Stimulated activated CD8-positive, alpha-beta memory T cell treated with anti-CD3 and anti-CD28 coated beads, Interleukin-12 subunit alpha, Interleukin-12 subunit beta, amount 100 ng/mL, for 24 hours (primary cell): ENCODE results near the gene SLIT3.

Experiments used
- DNase-seq: peaks from one replicate; pipeline ENCODE4 v3.0.0-alpha.2; 2020; ENCODE audit errors: extremely low read depth

Gene SLIT3

GRCh38 chr5:168887931-168888330 is 413.0 kb downstream of the SLIT3 start:
- no peak for DNase-seq

DNA sequence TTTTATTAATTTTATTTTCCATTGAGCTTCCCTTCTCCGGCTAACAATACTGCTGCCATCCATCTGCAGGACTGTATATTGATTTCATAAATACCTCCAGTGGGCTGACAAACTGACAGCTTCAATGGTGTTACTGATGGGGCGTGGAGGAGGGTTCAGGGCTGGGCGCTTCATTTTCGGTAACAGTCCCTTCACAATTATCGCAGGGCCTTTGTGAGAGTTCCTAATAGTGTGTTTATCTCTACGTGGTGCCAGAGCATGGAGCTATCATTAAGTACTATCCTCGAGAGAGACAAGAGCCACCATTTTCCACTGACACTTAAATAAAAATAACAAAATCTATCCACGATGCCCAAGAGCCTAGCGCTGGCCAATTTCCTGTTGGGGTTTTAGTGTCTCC is 414.8 kb downstream of the SLIT3 start:
- no peak for DNase-seq

DNA sequence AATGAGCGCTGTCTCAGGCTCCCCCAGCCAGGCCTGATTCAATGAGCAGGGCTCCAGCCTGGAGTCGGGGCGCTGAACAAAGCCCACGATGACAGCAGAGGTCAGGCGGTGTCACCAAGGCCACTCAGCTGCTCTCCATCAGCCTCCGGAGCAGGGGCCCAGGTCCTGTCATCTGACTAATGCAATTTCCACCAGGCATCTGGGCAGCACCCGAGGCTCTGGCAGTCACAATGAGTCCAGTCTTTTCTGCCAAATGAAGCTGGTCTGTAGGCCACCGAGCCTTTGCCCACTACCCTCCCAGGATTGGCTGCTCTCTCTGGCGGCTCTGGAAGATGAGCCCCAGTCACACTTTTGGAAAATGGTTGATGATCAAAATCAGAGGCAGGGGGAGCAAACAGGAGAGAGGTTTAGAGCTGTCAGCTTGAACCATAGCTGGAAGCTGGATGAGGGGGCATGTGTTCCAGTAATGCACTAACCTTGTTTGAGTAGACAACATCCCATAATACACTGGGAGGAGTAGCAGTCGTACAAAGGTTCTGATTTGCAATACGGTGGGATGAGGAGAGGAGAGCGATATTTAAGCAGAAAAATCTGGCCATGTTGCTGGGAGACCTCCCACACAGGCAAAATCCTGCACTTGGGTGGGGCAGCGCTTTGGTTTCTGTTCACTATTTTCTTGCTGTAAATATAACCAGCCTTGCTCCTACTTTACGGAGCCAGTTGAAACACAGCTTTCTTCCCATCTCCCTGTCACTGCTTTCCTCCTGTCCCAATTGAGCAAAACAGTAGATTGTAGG is 415.4 kb downstream of the SLIT3 start:
- DNase-seq = no peak

DNA sequence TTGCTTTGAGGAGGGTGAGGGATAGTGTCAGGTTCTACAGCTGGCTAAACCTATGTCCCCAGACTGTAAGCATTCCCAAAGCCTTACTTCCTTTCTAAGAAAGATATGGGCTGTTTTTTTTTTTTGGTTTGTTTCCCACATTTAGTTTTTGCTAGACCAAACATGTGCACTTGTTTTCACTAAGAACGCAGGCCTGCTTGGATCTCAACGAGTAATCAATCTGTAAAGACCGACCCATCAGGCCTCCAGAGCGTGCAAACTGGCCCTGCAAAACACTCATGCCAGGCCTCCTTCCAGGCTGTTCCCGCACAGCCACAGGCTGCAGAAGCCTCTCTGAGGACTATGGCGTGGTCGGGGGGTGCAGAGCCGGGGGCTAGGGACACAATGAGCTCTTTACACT is 416.9 kb downstream of the SLIT3 start:
- no peak for DNase-seq

GRCh38 chr5:168883281-168883741 is 417.6 kb downstream of the SLIT3 start:
- no peak for DNase-seq

- DNase-seq = no peak
These were observed 418.7 kb downstream of the SLIT3 start for GRCh38 chr5:168882283-168882682.

DNA sequence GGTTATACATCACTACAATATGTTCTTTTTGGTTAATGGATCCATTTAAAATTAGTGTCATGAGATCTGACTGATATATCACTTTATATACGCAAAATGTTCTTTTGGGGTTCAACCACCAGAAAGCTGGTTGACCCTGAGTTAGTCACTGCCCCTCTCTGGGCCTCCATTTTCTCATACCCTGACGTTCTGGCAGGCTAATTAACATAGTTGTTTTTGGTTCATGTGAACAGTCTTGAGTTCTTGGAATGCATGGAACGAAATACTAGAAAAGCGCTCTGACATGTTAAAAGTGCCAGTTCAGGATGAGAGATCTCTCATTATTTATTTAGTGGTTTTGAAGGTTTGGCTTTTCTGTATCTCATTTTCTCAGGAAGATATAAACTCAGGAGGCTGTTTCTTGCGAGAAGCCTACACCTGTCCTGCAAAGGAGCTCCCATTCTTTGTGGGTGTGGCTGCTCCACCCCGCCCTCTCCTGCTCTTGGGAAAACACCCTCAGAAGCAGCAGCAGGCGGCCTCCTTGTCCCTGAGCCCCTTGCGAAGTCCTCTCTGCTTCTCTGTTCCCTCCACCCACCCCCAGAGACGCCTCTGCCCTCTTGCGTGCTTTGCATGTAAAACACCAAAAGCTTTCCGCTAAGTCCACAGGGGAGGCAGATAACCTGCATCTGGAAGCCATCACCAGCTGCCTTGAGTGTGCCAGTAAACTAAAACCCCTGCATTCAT is 419.4 kb downstream of the SLIT3 start:
- no peak for DNase-seq

- DNase-seq = no peak
These were observed 421.0 kb downstream of the SLIT3 start for GRCh38 chr5:168879929-168880328.

DNA sequence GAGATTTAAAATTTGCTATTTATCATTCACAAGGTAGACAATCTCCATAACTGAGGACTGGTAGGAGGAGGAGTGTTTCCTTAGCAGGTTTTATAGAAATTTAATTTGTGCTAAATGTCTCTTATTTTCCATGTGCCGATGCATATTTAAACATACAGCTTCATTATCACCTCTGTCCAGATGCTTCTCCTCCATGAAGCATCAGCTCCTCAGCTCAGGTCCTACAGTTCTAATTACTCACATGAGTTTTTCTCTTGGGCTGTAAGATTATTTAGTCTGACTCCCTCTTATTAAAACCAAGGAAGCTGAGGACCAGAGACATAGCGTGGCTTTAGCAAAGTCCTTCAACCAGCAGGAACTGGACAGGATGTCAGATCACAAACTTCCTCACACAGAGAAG is 421.6 kb downstream of the SLIT3 start:
- no peak for DNase-seq

- DNase-seq = no peak
These were observed 422.7 kb downstream of the SLIT3 start for GRCh38 chr5:168878135-168878745.

GRCh38 chr5:168877132-168877892 is 423.6 kb downstream of the SLIT3 start:
- DNase-seq = no peak

DNA sequence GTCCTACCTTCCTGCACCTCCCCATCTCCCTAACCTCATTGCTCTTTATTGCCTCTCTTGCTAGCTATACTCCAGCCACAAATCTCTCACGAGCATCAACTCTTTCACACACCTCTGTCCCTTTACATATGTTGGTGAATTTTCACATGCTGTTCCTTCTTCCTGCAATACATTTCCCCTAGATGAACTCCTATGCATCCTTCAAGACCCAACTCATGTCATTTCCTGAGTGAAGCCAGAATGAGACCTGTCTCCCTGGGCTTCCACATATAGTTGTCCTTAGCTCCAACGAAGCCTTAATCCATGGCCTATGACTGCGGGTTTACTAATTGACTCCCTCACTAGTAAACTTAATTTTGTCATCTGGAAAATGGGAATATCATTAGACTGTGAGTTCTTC is 424.5 kb downstream of the SLIT3 start:
- DNase-seq = no peak

DNA sequence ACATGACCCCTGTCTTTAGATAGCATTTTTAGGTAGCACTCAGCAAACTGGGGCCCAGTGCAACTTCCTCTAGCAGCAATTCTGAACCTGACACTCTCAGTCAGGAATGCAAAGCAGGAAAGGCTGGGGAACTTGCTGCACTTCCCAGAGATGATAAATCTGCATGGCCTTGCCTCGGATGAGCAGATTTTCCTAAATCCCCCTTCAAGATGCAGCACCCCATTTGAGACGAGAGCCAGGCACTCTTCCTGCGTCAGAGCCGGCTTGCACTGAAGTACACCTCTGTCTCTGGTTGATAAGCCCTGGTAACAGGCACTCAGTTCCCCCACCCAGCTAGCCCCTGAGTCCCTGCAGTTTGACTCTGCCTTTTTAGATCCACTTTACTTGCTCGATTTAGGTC is 425.1 kb downstream of the SLIT3 start:
- no peak for DNase-seq

DNA sequence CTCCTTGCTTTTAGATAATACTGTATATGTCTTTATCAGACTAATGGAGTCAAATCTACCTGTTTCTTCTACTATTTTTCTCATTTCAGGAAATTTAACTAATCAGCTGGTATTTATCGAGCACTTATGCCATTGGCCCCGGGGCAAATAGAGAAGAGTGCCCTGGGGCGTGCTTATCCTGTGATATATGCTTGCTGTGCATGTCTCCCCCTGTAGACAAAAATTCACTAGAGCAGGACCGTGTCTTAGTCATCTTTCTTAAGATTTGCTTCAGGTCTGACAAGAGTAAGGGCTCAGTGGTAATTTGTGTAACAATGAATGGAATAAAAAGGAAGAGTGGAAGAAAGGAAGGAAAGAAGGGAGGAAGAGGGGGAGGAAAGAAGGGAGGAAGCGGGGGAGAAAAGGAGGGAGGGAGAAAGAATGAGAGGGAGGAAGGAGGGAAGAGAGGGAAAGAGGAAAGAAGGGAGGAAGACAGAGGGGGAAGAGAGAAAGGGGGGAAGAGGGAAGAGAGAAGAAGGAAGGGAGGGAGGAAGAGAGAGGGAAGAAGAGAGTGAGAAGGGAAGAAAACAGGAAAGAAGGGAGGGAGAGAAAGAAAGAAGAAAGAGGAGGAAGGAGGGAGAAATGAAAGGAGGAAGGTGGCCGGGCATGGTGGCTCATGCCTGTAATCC is 426.1 kb downstream of the SLIT3 start:
- no peak for DNase-seq

DNA sequence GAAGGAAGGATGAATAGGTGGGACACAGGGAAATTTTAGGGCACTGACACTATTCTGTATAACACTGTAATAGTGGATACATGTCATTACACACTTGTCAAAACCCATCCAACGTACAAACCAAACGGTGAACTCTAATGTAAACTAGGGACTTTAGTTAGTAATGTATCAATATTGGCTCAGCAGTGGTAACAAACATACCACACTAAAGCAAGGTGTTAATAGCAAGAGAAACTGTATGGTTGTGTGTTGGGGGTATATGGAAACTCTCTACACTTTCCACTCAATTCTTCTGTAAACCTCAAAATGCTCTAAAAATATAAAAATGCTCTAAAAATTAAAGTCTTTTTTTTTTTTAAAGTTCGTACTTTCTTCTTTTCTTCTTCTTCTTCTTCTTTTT is 428.7 kb downstream of the SLIT3 start:
- no peak for DNase-seq

GRCh38 chr5:168870910-168871309 is 430.0 kb downstream of the SLIT3 start:
- DNase-seq = no peak

DNA sequence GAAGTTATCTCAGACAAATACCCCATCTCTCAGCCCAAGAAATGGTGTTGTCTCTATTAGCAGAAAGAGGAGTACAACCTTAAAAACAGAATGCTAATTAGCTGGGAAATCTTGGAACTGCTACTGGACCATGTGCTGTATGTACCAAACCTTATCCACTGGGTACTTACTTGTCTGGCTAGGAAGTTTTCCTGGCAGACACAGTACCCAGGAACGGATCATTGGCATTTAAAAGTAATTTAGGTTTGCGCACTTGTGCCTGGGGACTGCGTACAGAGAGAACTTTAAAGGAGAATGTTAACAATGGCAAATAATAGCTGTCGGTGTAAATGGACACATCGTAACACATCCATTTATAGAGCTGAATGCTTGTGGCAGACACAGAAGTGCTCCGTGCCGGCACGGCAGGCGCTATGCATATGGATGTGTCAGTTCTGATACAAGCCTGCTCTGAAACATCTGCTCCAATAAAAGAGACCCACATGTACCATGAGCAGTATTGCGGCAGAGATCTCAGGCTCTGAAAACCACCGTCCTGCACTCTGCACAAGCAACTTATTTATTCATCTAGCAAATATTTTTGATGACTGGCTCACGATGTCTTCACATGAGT is 431.2 kb downstream of the SLIT3 start:
- no peak for DNase-seq

- DNase-seq = no peak
These were observed 433.7 kb downstream of the SLIT3 start for GRCh38 chr5:168867241-168867640.

GRCh38 chr5:168865968-168866367 is 435.0 kb downstream of the SLIT3 start:
- no peak for DNase-seq

DNA sequence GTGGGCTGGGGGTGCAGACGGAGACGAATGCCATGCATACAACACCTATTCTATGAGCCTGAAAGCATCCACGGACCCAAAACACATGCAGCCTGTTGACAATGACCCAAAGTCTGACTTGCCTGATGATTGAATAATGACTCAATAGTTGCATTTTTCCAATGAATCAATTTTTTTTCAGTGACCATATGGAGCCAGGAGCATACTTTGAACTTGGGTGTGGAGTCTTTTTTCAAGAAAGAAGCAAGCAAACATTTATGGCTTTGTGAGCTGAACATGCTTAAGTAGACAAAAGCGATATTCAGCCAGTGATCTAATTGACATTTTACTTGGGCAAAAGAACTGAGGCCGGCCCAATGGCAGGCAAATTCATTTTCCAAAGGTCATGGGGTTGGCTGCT is 437.9 kb downstream of the SLIT3 start:
- no peak for DNase-seq

GRCh38 chr5:168860503-168860902 is 440.4 kb downstream of the SLIT3 start:
- no peak for DNase-seq
